Neural cell (in vitro differentiated cells): ENCODE results near the gene INPP5A. TPM values are rescaled to one million over a fixed set of nuclear protein-coding genes. Genes with fewer than 3 reads are reported as not detected.

Experiments
- H2AFZ ChIP-seq: fragments of 200-600, 300-800 bp; sonication (generic), shearing (Covaris generic); 2 replicates; pipeline ENCODE4 v1.6.0; 2014; ENCODE audit warnings: low read depth, mild to moderate bottlenecking, antibody characterized with exemption, low read length, moderate library complexity
- H3F3A ChIP-seq: fragments of 200-600 bp; shearing (Covaris generic); 2 replicates; pipeline ENCODE4 v1.6.1; 2016; ENCODE audit warnings: mild to moderate bottlenecking, moderate library complexity, mixed read lengths, antibody characterized with exemption, low read length; ENCODE audit not compliant: insufficient read depth, poor library complexity, severe bottlenecking
- H3K27ac ChIP-seq: fragments of 200-600, 300-800 bp; sonication (generic), shearing (Covaris generic); 2 replicates; pipeline ENCODE4 v1.5.1; 2014; ENCODE audit warnings: mild to moderate bottlenecking, low read length, moderate library complexity
- H3K27me3 ChIP-seq: fragments of 300-800, 200-600 bp; sonication (generic), shearing (Covaris generic); 2 replicates; pipeline ENCODE4 v1.6.0; 2014; ENCODE audit warnings: mild to moderate bottlenecking, low read depth, low read length, moderate library complexity; ENCODE audit not compliant: insufficient read depth
- H3K36me3 ChIP-seq: fragments of 300-800, 200-600 bp; sonication (generic), shearing (Covaris generic); 2 replicates; pipeline ENCODE4 v1.5.1; 2014; ENCODE audit warnings: mild to moderate bottlenecking, antibody characterized with exemption, low read length, moderate library complexity; ENCODE audit not compliant: insufficient read depth
- H3K4me2 ChIP-seq: fragments of 300-800, 200-600 bp; sonication (generic), shearing (Covaris generic); 2 replicates; pipeline ENCODE4 v1.6.0; 2014; ENCODE audit warnings: mild to moderate bottlenecking, low read length
- H3K4me3 ChIP-seq: fragments of 300-800, 200-600 bp; sonication (generic), shearing (Covaris generic); 2 replicates; pipeline ENCODE4 v1.5.1; 2014; ENCODE audit warnings: mild to moderate bottlenecking, low read length, moderate library complexity
- H3K79me2 ChIP-seq: fragments of 200-600 bp; shearing (Covaris generic); replicated peaks from 2 replicates; pipeline ENCODE4 v1.6.0; 2014; ENCODE audit warnings: mild to moderate bottlenecking, low read length, moderate library complexity; ENCODE audit not compliant: insufficient read depth
- H3K9ac ChIP-seq: fragments of 300-800, 200-600 bp; sonication (generic), shearing (Covaris generic); 2 replicates; pipeline ENCODE4 v1.6.1; 2016; ENCODE audit warnings: mild to moderate bottlenecking, low read length, mixed read lengths
- H3K9me2 ChIP-seq: fragments of 200-600 bp; shearing (Covaris generic); 2 replicates; pipeline ENCODE4 v1.6.1; 2016; ENCODE audit warnings: mild to moderate bottlenecking, low read length, mixed read lengths; ENCODE audit not compliant: insufficient read depth
- H3K9me3 ChIP-seq: fragments of 200-600, 300-800 bp; sonication (generic), shearing (Covaris generic); 2 replicates; pipeline ENCODE4 v1.6.1; 2016; ENCODE audit warnings: mild to moderate bottlenecking, mixed run types, low read length, moderate library complexity, mixed read lengths
- H4K20me1 ChIP-seq: fragments of 200-600 bp; shearing (Covaris generic); 2 replicates; pipeline ENCODE4 v1.6.1; 2016; ENCODE audit warnings: mild to moderate bottlenecking, mixed run types; ENCODE audit not compliant: insufficient read depth
- CTCF ChIP-seq: fragments of 450-650 bp; IDR thresholded peaks from 2 replicates; pipeline ENCODE4 v1.5.1; 2014; ENCODE audit warnings: antibody characterized with exemption, mild to moderate bottlenecking, moderate library complexity; ENCODE audit not compliant: poor library complexity, severe bottlenecking
- EP300 ChIP-seq: fragments of 450-650 bp; conservative IDR thresholded peaks from 2 replicates; pipeline ENCODE4 v1.6.1; 2014; ENCODE audit warnings: antibody characterized with exemption, mild to moderate bottlenecking, moderate library complexity; ENCODE audit not compliant: poor library complexity, severe bottlenecking
- EZH2 ChIP-seq: fragments of 200-600, 300-800 bp; shearing (Covaris generic), sonication (generic); IDR thresholded peaks from 2 replicates; pipeline ENCODE4 v1.6.1; 2014; ENCODE audit warnings: antibody characterized with exemption, low read length, borderline replicate concordance, mild to moderate bottlenecking; ENCODE audit not compliant: insufficient read depth, poor library complexity, severe bottlenecking
- MXI1 ChIP-seq: fragments of 450-650 bp; conservative IDR thresholded peaks from 2 replicates; pipeline ENCODE4 v1.6.1; 2014; ENCODE audit warnings: antibody characterized with exemption, mild to moderate bottlenecking; ENCODE audit not compliant: poor library complexity, severe bottlenecking
- POLR2AphosphoS5 ChIP-seq: IDR thresholded peaks from 2 replicates; pipeline ENCODE4 v1.6.1; 2012
- RAD21 ChIP-seq: fragments of 450-650 bp; conservative IDR thresholded peaks from 2 replicates; pipeline ENCODE4 v1.6.1; 2014; ENCODE audit warnings: antibody characterized with exemption, mild to moderate bottlenecking, moderate library complexity
- REST ChIP-seq: IDR thresholded peaks from 2 replicates; pipeline ENCODE4 v1.6.1; 2012; ENCODE audit warnings: borderline replicate concordance
- SMC3 ChIP-seq: fragments of 450-650 bp; conservative IDR thresholded peaks from 2 replicates; pipeline ENCODE4 v1.6.1; 2014; ENCODE audit warnings: antibody characterized with exemption, mild to moderate bottlenecking, moderate library complexity; ENCODE audit not compliant: poor library complexity
- TAF1 ChIP-seq: IDR thresholded peaks from 2 replicates; pipeline ENCODE4 v1.6.1; 2012; ENCODE audit warnings: low read depth
- polyA plus RNA-seq: library from polyadenylated mRNA; depleted of rRNA; stranded (reverse); fragments of >200 nt; gene quantifications from 2 replicates; pipeline ENCODE4 v1.2.3, GENCODE V29; 2014

INPP5A gene
- polyA plus RNA-seq, 1 donor from 2014 or later, result 48.8 TPM

GRCh38 chr10:132804287-132804686 is 266.7 kb downstream of the INPP5A start:
- Histone ChIP-seq H3K27me3 (no peaks in the 10 kb centered on the region), H3K4me2 (no peak overlapping the region)
- TF ChIP-seq SMC3 (no peak), MXI1 (no peak), RAD21 (no peak), EZH2 (no peak), POLR2AphosphoS5 (no peak), REST (no peak), CTCF (no peak), EP300 (no peak), TAF1 (no peak)

GRCh38 chr10:132804785-132805426 is 267.3 kb downstream of the INPP5A start:
- no peak overlapping the region for H3K9ac ChIP-seq
- TF ChIP-seq RAD21 (no peak), REST (no peak), POLR2AphosphoS5 (no peak), EZH2 (no peak), TAF1 (no peak), CTCF (no peak), SMC3 (no peak), EP300 (no peak), MXI1 (no peak)
- no peaks in the 10 kb centered on the region for H3F3A ChIP-seq

More at GRCh38 chr10:132804287-132804686, 266.7 kb downstream of the INPP5A start:
- H3K79me2 ChIP-seq, result no peaks in the 10 kb centered on the region
- no peaks in the 10 kb centered on the region for H3K36me3 ChIP-seq
- peaks cover 4% of the 10 kb centered on the region for H3K9me3 ChIP-seq
- H3F3A ChIP-seq, result no peaks in the 10 kb centered on the region
- H3K4me3 ChIP-seq, result no peak overlapping the region
- no peak overlapping the region for H3K27ac ChIP-seq
- no peak overlapping the region for H2AFZ ChIP-seq
- H3K9me2 ChIP-seq, result no peaks in the 10 kb centered on the region
- no peaks in the 10 kb centered on the region for H4K20me1 ChIP-seq
- no peak overlapping the region for H3K9ac ChIP-seq

More at GRCh38 chr10:132804785-132805426, 267.3 kb downstream of the INPP5A start:
- no peak overlapping the region for H3K4me2 ChIP-seq
- H3K79me2 ChIP-seq, result no peaks in the 10 kb centered on the region
- no peak overlapping the region for H3K27ac ChIP-seq
- H3K4me3 ChIP-seq, result no peak overlapping the region
- no peaks in the 10 kb centered on the region for H3K36me3 ChIP-seq
- H4K20me1 ChIP-seq, result no peaks in the 10 kb centered on the region
- H2AFZ ChIP-seq, result no peak overlapping the region
- H3K9me2 ChIP-seq, result no peaks in the 10 kb centered on the region
- no peaks in the 10 kb centered on the region for H3K27me3 ChIP-seq
- H3K9me3 ChIP-seq, result peaks cover 4% of the 10 kb centered on the region
